ENCODE results near the gene WDR35. TPM values are rescaled to one million over a fixed set of nuclear protein-coding genes. Genes with fewer than 3 reads are reported as not detected.

The WDR35 gene
- total and polyA plus RNA-seq, 3 donors from 2014 or later: 18.5 to 24.9 (median 23.6) TPM

- WGBS, 2 donors: 97% methylated on average over 8 to 12 of the region's 12 CpGs
- Histone ChIP-seq H3K4me1 (no peaks in the 10 kb centered on the region), H3K9me3 (no peaks in the 10 kb centered on the region), H3K4me3 (no peak overlapping the region), H3K27me3 (no peaks in the 10 kb centered on the region), H3K36me3 (ENCODE audit: low read depth, missing control alignments) (no peaks in the 10 kb centered on the region), H3K27ac (no peak overlapping the region)
- TF ChIP-seq CTCF (IDR thresholded peaks at IDR 0.05) (no peak), POLR2A (IDR thresholded peaks at IDR 0.05) (no peak)
- DNase-seq: peak; percentile 7
- intact Hi-C loops (cut with DNase I; ENCODE audit: low total_unique reads): no loop called here
Observed at GRCh38 chr2:19878268-19879046, 111.4 kb downstream of the WDR35 start.

GRCh38 chr2:19876751-19877150 lies 113.2 kb downstream of the WDR35 start:
- TF ChIP-seq CTCF (IDR thresholded peaks at IDR 0.05) (no peak), POLR2A (IDR thresholded peaks at IDR 0.05) (no peak)
- Histone ChIP-seq H3K36me3 (ENCODE audit: low read depth, missing control alignments) (no peaks in the 10 kb centered on the region), H3K27me3 (no peaks in the 10 kb centered on the region), H3K9me3 (no peaks in the 10 kb centered on the region), H3K4me3 (no peak overlapping the region), H3K27ac (no peak overlapping the region), H3K4me1 (no peaks in the 10 kb centered on the region)
- peak; percentile 3 for DNase-seq
- intact Hi-C loops (cut with DNase I; ENCODE audit: low total_unique reads): no loop called here
- WGBS, 2 donors: 46 to 76% methylated on average over 3 to 4 of the region's 4 CpGs

GRCh38 chr2:19875280-19875679 lies 114.6 kb downstream of the WDR35 start:
- Histone ChIP-seq H3K36me3 (ENCODE audit: low read depth, missing control alignments) (no peaks in the 10 kb centered on the region), H3K4me3 (no peak overlapping the region), H3K27me3 (no peaks in the 10 kb centered on the region), H3K4me1 (no peaks in the 10 kb centered on the region), H3K9me3 (no peaks in the 10 kb centered on the region), H3K27ac (no peak overlapping the region)
- intact Hi-C loops (cut with DNase I; ENCODE audit: low total_unique reads): no loop called here
- 78 to 89% methylated on average over 1 of the region's 1 CpG for WGBS, 2 donors
- TF ChIP-seq CTCF (IDR thresholded peaks at IDR 0.05): no peak
- TF ChIP-seq POLR2A (IDR thresholded peaks at IDR 0.05): no peak
- DNase-seq: no peak

GRCh38 chr2:19874726-19875125 lies 115.2 kb downstream of the WDR35 start:
- Histone ChIP-seq H3K36me3 (ENCODE audit: low read depth, missing control alignments) (no peaks in the 10 kb centered on the region), H3K27ac (no peak overlapping the region), H3K27me3 (no peaks in the 10 kb centered on the region), H3K4me3 (no peak overlapping the region), H3K9me3 (no peaks in the 10 kb centered on the region), H3K4me1 (no peaks in the 10 kb centered on the region)
- intact Hi-C loops (cut with DNase I; ENCODE audit: low total_unique reads): no loop called here
- no peak for TF ChIP-seq POLR2A (IDR thresholded peaks at IDR 0.05)
- TF ChIP-seq CTCF (IDR thresholded peaks at IDR 0.05): no peak
- no peak for DNase-seq
- 87 to 100% methylated on average over 2 to 3 of the region's 3 CpGs for WGBS, 2 donors

GRCh38 chr2:19873014-19873413 lies 116.9 kb downstream of the WDR35 start:
- Histone ChIP-seq H3K36me3 (ENCODE audit: low read depth, missing control alignments) (no peaks in the 10 kb centered on the region), H3K27me3 (no peaks in the 10 kb centered on the region), H3K4me3 (no peak overlapping the region), H3K27ac (no peak overlapping the region), H3K4me1 (peaks cover 3% of the 10 kb centered on the region), H3K9me3 (no peaks in the 10 kb centered on the region)
- no peak for TF ChIP-seq CTCF (IDR thresholded peaks at IDR 0.05)
- TF ChIP-seq POLR2A (IDR thresholded peaks at IDR 0.05): no peak
- no peak for DNase-seq
- intact Hi-C loops (cut with DNase I; ENCODE audit: low total_unique reads): no loop called here
- 85 to 92% methylated on average over 5 of the region's 5 CpGs for WGBS, 2 donors

All from testis (tissue), 3 donors.